KMS-11 (cell line): ENCODE data around the gene METTL1.
A peak's percentile ranks its signal among the peaks of the same experiment; 100 is the strongest.

Source experiments
- H2AFZ ChIP-seq: fragments of 200-600 bp; sonication (generic); 2 replicates; pipeline ENCODE4 v1.6.1; 2016; ENCODE audit warnings: antibody characterized with exemption, mixed run types, low read depth
- H3K27ac ChIP-seq: fragments of 200-600 bp; sonication (generic); 2 replicates; pipeline ENCODE4 v1.6.1; 2016; ENCODE audit warnings: mild to moderate bottlenecking, mixed run types
- H3K27me3 ChIP-seq: fragments of 200-600 bp; sonication (generic); 2 replicates; pipeline ENCODE4 v1.6.1; 2017; ENCODE audit warnings: mild to moderate bottlenecking, low read depth, mixed run types, moderate library complexity; ENCODE audit not compliant: insufficient read depth
- H3K36me3 ChIP-seq: fragments of 200-600 bp; sonication (generic); 2 replicates; pipeline ENCODE4 v1.6.1; 2017; ENCODE audit warnings: mild to moderate bottlenecking, mixed run types; ENCODE audit not compliant: insufficient read depth
- H3K4me1 ChIP-seq: fragments of 200-600 bp; sonication (generic); 2 replicates; pipeline ENCODE4 v1.6.1; 2016; ENCODE audit warnings: mild to moderate bottlenecking, low read depth, mixed run types; ENCODE audit not compliant: poor library complexity, severe bottlenecking
- H3K4me2 ChIP-seq: fragments of 200-600 bp; sonication (generic); 2 replicates; pipeline ENCODE4 v1.7.0; 2016; ENCODE audit warnings: mild to moderate bottlenecking, mixed run types
- H3K4me3 ChIP-seq: fragments of 200-600 bp; sonication (generic); IDR thresholded peaks from 2 replicates; pipeline ENCODE4 v1.6.1; 2017; ENCODE audit warnings: low read depth, low read length, mixed read lengths; ENCODE audit not compliant: insufficient read depth
- H3K79me2 ChIP-seq: fragments of 200-600 bp; sonication (generic); 2 replicates; pipeline ENCODE4 v1.6.1; 2016; ENCODE audit warnings: low read depth, mixed run types; ENCODE audit not compliant: insufficient read depth
- H3K9ac ChIP-seq: fragments of 200-600 bp; sonication (generic); 2 replicates; pipeline ENCODE4 v1.6.1; 2016; ENCODE audit warnings: mild to moderate bottlenecking, mixed run types
- H4K20me1 ChIP-seq: fragments of 200-600 bp; sonication (generic); 2 replicates; pipeline ENCODE4 v1.6.1; 2016; ENCODE audit warnings: mild to moderate bottlenecking, mixed run types; ENCODE audit not compliant: insufficient read depth
- CTCF ChIP-seq: fragments of 200-600 bp; sonication (generic); conservative IDR thresholded peaks from 2 replicates; pipeline ENCODE4 v1.6.1; 2017; ENCODE audit warnings: low read depth, mild to moderate bottlenecking, antibody characterized with exemption, low read length, moderate library complexity, mixed read lengths

The METTL1 gene

GRCh38 chr12:57765003-57765697 is 6.8 kb downstream of the METTL1 start:
- H3K4me2 ChIP-seq: peak overlapping the region; percentile 73
- H3K36me3 ChIP-seq: no peaks in the 10 kb centered on the region
- peaks cover 6% of the 10 kb centered on the region for H3K4me1 ChIP-seq
- no peaks in the 10 kb centered on the region for H3K79me2 ChIP-seq
- H3K27me3 ChIP-seq: peaks cover 18% of the 10 kb centered on the region
- peak; percentile 59 for TF ChIP-seq CTCF
- no peaks in the 10 kb centered on the region for H4K20me1 ChIP-seq
- peak overlapping the region; percentile 83 for H2AFZ ChIP-seq
- no peak overlapping the region for H3K4me3 ChIP-seq
- H3K27ac ChIP-seq: 0 out of 2 replicates have a peak overlapping the region, but pooled peaks have one; percentile 4
- peak overlapping the region; percentile 55 for H3K9ac ChIP-seq

GRCh38 chr12:57764662-57765002 is 7.3 kb downstream of the METTL1 start:
- peaks cover 18% of the 10 kb centered on the region for H3K27me3 ChIP-seq
- no peak for TF ChIP-seq CTCF
- H3K79me2 ChIP-seq: no peaks in the 10 kb centered on the region
- peak overlapping the region; percentile 55 for H3K9ac ChIP-seq
- H2AFZ ChIP-seq: peak overlapping the region; percentile 83
- H4K20me1 ChIP-seq: no peaks in the 10 kb centered on the region
- no peak overlapping the region for H3K27ac ChIP-seq
- no peak overlapping the region for H3K4me3 ChIP-seq
- H3K4me2 ChIP-seq: peak overlapping the region; percentile 73
- H3K4me1 ChIP-seq: peaks cover 6% of the 10 kb centered on the region
- H3K36me3 ChIP-seq: no peaks in the 10 kb centered on the region

- peaks cover 6% of the 10 kb centered on the region for H3K4me1 ChIP-seq
- H3K9ac ChIP-seq: no peak overlapping the region
- no peak for TF ChIP-seq CTCF
- no peak overlapping the region for H3K27ac ChIP-seq
- H2AFZ ChIP-seq: peak overlapping the region; percentile 83; the same call in 1 of the 2 replicates
- no peaks in the 10 kb centered on the region for H3K36me3 ChIP-seq
- no peak overlapping the region for H3K4me3 ChIP-seq
- peak overlapping the region; percentile 73 for H3K4me2 ChIP-seq
- no peaks in the 10 kb centered on the region for H3K79me2 ChIP-seq
- H4K20me1 ChIP-seq: no peaks in the 10 kb centered on the region
- peaks cover 18% of the 10 kb centered on the region for H3K27me3 ChIP-seq
These were observed 7.8 kb downstream of the METTL1 start for GRCh38 chr12:57763881-57764661.

- peaks cover 6% of the 10 kb centered on the region for H3K4me1 ChIP-seq
- H2AFZ ChIP-seq: no peak overlapping the region
- H3K4me2 ChIP-seq: no peak overlapping the region
- H3K9ac ChIP-seq: no peak overlapping the region
- no peak for TF ChIP-seq CTCF
- no peaks in the 10 kb centered on the region for H4K20me1 ChIP-seq
- H3K79me2 ChIP-seq: no peaks in the 10 kb centered on the region
- no peak overlapping the region for H3K4me3 ChIP-seq
- no peak overlapping the region for H3K27ac ChIP-seq
- no peaks in the 10 kb centered on the region for H3K36me3 ChIP-seq
- peaks cover 18% of the 10 kb centered on the region for H3K27me3 ChIP-seq
These were observed 9.4 kb downstream of the METTL1 start for GRCh38 chr12:57762463-57762862.
